A549 treated with CpdA at 1 μM for 4 hours (cell line): ENCODE data around the gene PHF5A. TPM values are rescaled to one million over a fixed set of nuclear protein-coding genes. Genes with fewer than 3 reads are reported as not detected.

Source experiments
- total RNA-seq: library from RNA; stranded (reverse); fragments of 200-300 nt; extraction: Qiagen RNA extraction; gene quantifications from 5 replicates; pipeline ENCODE4 v1.2.3, GENCODE V29; 2022; ENCODE audit warnings: low read depth

Gene PHF5A, protein sequence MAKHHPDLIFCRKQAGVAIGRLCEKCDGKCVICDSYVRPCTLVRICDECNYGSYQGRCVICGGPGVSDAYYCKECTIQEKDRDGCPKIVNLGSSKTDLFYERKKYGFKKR
- total RNA-seq, result 62.0 to 76.5 TPM (median 68.6 TPM) in 5 replicates

DNA sequence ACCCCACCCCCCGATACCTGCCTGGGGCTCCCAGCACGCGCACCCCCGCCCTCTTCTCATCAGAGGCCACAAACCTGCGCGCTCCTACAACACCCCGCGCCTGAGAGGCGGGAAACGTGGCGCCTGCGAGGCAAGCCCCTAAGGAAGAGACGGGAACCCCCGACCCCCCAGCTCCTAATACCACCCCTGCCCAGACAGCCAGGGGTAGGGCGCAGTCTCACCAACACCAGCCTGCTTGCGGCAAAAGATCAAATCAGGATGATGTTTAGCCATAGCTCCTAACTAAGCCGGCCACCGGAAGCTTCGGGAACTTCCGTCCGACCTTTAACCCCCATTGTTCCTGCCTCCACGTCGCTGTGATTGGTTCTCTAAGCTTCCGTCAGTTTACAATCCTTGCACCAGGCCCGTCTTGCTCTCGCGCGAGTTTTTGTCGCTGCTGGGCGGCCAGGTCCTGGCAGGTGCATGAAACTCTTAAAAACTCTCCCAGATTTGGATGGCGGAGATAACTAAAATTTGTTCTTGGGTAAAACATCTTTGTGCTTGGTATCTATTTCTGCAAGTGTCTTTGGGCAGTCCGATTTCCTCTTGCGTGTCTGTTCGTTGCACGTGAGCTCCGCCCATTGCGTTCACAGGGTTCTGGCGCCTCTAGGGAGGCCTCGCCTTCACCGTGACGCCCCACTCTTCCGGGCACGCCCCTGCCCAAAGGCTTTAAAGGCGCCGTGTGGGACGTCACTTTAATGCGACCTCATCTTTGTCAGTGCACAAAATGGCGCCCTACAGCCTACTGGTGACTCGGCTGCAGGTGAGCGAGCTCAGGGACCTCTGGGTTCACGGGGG lies at the start of gene PHF5A, which contains the start of gene ACO2:
Gene PHF5A (minus strand): TSS at position 312 of the 837 bp plus-strand sequence. CDS start 39 bp downstream, at position 273.
Gene ACO2 (plus strand): TSS at position 737 of the 837 bp plus-strand sequence. CDS start 30 bp downstream, at position 767.

DNA sequence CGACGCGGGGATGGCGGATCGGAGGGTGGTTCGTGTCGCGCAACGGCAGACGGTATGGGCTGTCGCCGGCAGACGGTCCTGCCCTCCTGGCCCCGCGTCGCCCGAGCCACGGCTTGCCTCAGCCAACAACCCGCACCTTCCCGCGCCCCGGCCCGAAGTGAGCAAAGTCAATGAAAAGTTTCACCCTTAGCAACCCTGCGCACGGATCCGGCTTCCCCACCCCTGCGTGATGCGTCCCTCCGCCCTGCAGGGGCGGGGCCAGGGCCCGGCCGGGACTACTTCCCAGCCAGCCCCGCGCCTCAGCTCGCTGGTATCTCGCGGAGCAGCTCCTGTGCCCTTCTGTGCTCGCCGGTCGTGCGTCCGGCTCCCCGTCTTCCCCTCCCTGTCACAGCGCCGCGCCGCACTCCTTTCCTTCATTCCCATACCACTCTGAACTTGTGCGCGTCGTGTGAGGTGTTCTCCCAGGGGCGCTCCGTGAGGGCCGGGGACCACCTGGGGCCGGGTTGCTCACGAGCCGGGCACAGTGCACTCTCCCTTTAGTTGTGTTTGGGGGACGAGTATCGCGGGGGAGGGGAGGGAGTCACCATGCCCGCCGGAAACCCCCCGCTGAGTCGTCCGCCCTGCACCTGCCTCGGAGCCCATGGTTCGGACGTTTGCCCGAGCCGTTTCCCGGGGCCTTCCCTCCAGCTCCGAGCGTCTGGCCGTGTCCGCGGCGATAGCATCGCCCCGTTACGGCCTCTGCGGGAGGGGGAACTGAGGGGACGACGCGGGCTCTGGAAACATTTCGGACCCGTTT lies 21.7 kb downstream of the PHF5A start, which contains the start of gene TOB2:
Gene TOB2 (minus strand): TSS at position 163 of the 796 bp plus-strand sequence. CDS start 9,456 bp downstream, outside the sequence.

Other genes with a start within 250 kb of the PHF5A start
- gene CHADL, start 227.8 kb downstream of the PHF5A start, total RNA-seq, result not detected in 5 replicates
- gene RANGAP1, start 182.5 kb downstream of the PHF5A start, total RNA-seq, result 82.6 to 109 TPM (median 105 TPM) in 5 replicates
- gene ZC3H7B, start 167.2 kb downstream of the PHF5A start, total RNA-seq, result 21.8 to 27.8 TPM (median 25.0 TPM) in 5 replicates
- 0.96 to 1.4 TPM (median 1.0 TPM) in 5 replicates for gene TEF, start 86.8 kb downstream of the PHF5A start, total RNA-seq
- 21.3 to 23.8 TPM (median 21.8 TPM) in 5 replicates for gene TOB2, start 21.9 kb downstream of the PHF5A start, total RNA-seq
- 45.2 to 48.6 TPM (median 47.0 TPM) in 5 replicates for gene ACO2, start 425 bp upstream of the PHF5A start, total RNA-seq
- 29.9 to 51.9 TPM (median 46.8 TPM) in 5 replicates for gene POLR3H, start 75.8 kb upstream of the PHF5A start, total RNA-seq
- gene CSDC2, start 92.3 kb upstream of the PHF5A start, total RNA-seq, result 1.9 to 3.6 TPM (median 2.2 TPM) in 5 replicates
- 24.4 to 29.8 TPM (median 28.7 TPM) in 5 replicates for gene PMM1, start 121.1 kb upstream of the PHF5A start, total RNA-seq
- gene DESI1, start 152.4 kb upstream of the PHF5A start, total RNA-seq, result 15.4 to 19.4 TPM (median 16.3 TPM) in 5 replicates
- 292 to 348 TPM (median 308 TPM) in 5 replicates for gene XRCC6, start 152.6 kb upstream of the PHF5A start, total RNA-seq
- gene SNU13, start 220.2 kb upstream of the PHF5A start, total RNA-seq, result 104 to 216 TPM (median 183 TPM) in 5 replicates
- gene MEI1, start 230.8 kb upstream of the PHF5A start, total RNA-seq, result not detected in 5 replicates